ENCODE results near the gene ANKLE1.
"Not testable (repeated sequence)": the region's sequence is repeated elsewhere in the genome, so short reads cannot be mapped to it uniquely, and the experiment has no call there.

- TF ChIP-seq CTCF (conservative IDR thresholded peaks at IDR 0.05 in 1 of 2, IDR thresholded peaks at IDR 0.05 in 1 of 2; ENCODE audit: low read depth in 1 of 2, low read length in 2 of 2); EZH2 (IDR thresholded peaks at IDR 0.05; ENCODE audit: low read length, missing control alignments): not testable (repeated sequence)
Measured at GRCh38 chr19:17274892-17275291, 6.8 kb upstream of the ANKLE1 start.

Data from fibroblast of lung (primary cell).